Dedifferentiated amniotic fluid mesenchymal stem cell (primary cell): ENCODE measurements around the gene SF3B3.

Experiments used
- DNase-seq: peaks from one replicate; pipeline ENCODE4 v3.0.0-alpha.2; 2016; ENCODE audit errors: extremely low spot score

Gene SF3B3

DNA sequence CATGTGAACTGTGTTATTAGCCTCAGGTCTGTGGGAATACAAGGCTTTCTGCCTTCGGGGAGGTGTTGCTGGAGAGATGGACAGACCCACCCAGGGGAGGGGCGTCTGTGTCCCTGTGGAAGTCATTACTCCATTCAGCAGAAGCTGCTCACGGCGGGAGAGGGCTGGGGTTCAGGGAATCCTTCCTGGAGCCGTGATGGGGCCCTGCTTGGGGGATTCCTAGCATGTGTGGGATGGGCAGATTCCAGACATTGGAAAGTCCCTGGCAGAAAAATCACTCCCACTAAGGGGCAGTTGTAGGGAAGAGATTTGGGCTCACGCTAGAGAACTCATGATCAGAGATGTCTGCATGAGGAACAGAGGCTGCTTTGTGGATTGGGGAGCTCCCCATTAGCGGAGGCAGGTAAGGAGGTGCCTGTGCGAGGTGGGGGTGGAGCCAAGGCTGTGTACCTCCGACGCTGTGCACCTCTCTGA lies 66.4 kb downstream of the SF3B3 start:
- peak; percentile 64 for DNase-seq

DNA sequence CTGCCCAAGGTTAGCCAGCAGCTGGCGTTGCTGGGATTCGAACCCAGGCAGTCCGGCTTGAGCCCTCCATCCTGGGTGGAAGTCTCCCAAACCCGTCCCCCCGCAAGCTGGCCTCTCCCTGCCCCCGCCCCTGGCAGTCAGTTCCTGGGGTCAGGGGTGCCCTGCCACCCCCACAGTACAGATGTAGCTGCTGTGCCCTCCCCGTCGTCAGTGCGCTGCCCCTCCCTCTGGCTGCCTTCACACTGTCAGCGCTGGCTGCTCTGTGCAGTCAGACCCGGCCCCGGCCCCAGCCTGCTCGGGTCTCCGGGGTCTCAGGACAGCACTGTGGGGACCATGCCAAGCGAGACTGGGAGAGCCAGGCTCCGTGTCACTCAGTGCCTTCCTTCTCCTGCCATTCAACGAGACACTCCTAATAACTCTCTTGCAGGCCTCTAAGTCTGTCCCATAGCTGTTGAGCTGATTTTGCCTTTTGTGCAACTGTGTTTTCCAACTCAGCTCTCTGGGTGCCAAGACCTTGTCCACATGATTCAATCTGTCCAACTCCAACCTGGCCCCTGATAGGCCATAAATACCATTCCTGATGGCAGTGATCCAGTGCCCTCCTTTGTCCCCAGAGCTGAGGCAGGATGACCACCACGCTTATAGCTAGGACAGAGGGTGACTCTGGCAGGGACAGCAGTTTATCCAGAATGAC lies 67.3 kb downstream of the SF3B3 start:
- DNase-seq, result no peak

DNA sequence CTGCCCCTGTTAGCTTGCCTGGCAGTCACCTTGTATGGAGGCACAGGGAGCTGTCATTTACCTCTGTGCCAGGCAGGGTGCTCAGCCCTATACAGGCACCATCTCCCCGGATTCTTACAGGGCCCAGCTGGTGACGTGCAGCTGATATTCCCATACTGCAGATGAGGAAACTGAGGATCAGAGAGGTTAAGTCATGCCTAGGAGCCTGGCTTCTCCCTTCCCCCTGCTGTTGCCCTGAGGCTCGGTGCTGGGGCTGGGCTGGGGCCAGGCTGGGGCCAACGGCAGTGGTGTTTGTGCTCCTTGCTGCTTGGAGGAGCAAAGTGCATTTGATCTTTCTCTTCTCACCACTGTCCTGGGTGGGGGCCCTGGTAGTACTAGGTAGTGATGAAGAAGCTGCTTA lies 68.0 kb downstream of the SF3B3 start:
- DNase-seq, result no peak

GRCh38 chr16:70592106-70592571 lies 68.5 kb downstream of the SF3B3 start:
- no peak for DNase-seq

DNA sequence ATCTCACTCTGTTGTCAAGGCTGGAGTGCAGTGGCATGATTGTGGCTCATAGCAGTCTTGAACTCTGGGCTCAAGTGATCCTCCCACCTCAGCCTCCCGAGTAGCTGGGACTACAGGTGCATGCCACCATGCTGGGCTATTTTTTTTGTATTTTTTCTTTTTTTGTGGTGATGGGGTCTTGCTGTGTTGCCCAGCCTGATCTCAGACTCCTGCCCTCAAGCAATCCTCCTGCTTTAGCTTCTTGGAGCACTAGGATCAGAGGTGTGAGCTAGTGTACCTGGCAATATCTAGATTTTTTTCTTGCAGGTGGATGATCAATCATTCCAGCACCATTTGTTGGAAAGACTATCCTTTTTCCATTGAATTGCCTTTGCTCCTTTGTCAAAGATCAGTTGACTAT lies 69.9 kb downstream of the SF3B3 start:
- no peak for DNase-seq

GRCh38 chr16:70594569-70594968 lies 71.0 kb downstream of the SF3B3 start:
- DNase-seq, result no peak

DNA sequence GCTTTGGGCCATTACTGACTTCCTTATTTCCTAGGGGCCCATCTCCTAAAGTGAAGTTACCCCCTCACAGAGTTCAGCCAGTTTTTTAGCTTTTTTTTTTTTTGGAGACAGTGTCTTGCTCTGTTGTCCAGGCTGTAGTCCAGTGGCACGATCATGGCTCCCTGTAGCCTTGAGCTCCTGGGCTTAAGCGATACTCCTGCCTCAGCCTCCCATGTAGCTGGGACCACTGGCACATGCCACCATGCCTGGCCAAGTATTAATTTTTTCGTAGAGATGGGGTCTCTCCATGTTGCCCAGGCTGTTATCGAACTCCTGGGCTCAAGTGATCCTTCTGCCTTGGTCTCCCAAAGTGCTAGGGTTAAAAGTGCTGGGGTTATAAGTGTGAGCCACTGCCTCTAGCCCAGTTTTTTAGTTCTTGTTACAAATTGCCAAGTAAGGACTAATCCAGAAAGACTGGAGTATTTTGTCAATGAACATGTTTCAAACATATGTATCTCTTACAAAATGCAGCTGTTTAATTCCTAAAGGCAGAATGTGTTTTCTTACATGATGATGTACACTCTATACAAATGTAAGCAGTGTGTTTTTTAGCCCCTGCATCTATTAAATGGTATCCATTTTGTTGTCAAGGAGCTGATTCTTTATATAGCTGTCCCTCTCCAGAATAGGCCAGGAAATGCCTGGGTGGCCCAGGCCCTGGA lies 73.7 kb downstream of the SF3B3 start:
- DNase-seq, result no peak

DNA sequence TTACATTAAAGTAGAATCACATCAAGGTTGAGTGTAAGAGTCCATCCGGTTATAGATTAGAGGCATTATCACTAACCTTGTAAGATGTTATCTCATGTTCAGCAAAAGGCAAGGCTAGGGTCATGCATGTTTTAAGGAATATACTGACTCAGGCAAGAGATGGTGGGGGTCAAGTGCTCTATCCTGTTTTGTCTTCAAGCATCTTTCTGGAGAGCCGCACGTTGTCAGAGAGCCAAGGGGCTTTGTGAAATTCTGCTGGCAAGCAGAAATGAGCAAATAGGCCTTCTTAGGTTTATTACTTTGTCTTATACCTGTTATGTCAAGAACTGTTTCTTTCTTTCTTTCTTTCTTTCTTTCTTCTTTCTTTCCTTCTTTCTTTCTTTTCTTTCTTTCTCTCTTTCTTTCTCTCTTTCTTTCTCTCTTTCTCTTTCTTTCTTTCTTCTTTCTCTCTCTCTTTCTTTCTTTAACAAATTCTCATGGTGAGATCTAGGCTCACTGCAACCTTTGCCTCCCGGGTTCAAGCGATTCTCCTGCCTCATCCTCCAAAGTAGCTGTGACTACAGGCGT lies 75.4 kb downstream of the SF3B3 start:
- DNase-seq, result no peak

DNA sequence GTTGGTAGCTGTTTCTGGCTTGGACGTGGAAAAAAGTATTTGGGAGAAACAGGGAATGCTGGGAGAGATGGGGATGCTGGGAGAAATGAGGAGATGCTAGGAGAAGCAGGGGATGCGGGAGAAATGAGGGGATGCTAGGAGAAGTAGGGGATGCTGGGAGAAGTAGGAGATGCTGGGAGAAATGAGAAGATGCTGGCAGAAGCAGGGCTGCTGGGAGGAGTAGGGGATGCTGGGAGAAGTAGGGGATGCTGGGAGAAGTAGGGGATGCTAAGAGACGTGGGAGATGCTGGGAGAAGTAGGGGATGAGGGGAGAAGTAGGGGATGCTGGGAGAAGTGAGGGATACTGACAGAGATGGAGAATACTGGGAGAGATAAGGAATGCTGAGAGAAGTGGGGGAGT lies 77.1 kb downstream of the SF3B3 start:
- DNase-seq, result no peak

DNA sequence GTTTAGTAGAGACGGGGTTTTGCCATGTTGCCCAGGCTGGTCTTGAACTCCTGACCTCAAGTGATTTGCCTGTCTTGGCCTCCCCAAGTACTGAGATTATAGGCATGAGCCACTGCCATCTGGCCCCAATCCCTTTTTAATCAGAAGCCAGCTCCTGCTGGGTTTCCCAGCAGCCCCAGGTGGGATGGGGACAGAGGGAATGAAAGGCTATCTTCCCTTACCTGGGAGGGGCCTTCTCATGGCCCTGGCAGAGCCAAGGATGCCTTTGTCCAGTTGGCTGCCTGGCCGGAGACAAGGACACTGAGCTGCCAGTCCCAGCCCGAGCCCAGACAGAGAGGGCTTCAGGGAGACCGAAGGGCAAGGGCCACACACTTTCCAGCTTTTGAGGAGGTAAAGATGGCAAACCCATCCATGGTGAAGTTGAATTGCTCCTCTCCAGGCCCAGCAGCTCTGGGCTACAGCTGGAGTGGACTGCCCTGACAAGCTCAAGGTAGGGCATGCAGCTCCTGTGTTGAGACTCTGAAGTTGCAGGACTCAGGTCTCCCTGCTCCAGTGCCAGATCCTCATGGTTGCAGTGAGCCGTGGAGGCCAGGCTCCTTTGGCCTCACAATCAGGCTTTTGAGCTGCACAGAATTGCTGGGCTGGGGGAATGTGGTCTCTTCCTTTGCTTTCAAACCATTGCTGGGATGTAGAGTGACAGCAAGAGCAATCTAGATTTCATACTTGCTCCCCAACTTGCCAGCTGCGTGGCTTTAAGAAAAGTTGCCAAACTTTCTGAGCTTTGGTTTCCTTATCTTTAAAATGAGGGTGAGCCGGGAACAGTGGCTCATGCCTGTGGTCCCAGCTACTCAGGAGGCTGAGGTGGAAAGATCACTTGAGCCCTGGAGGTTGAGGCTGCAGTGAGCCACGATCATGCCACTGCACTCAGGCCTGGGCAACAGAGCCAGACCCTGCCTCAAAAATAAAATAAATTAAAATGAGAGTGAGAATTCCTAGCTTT lies 78.3 kb downstream of the SF3B3 start:
- DNase-seq, result no peak

GRCh38 chr16:70602831-70603230 lies 79.2 kb downstream of the SF3B3 start:
- no peak for DNase-seq

GRCh38 chr16:70604407-70605282 lies 81.0 kb downstream of the SF3B3 start:
- DNase-seq, result no peak

DNA sequence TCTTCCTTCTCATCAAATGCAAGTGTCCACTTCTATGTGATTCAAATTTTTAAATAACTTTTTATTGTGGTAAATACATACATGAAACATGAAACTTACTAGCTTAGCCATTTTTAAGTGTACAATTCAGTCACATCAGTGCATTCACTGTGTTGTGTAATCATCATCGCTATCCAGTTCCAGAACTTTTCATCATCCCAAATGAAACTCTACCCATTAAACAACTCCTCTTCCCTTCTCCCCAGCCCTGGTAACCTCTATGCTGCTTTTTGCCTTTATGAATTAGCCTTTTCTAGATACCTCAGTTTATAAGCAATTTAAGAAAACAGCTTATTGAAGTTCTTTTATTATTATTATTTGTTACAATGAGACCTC lies 81.7 kb downstream of the SF3B3 start:
- no peak for DNase-seq

DNA sequence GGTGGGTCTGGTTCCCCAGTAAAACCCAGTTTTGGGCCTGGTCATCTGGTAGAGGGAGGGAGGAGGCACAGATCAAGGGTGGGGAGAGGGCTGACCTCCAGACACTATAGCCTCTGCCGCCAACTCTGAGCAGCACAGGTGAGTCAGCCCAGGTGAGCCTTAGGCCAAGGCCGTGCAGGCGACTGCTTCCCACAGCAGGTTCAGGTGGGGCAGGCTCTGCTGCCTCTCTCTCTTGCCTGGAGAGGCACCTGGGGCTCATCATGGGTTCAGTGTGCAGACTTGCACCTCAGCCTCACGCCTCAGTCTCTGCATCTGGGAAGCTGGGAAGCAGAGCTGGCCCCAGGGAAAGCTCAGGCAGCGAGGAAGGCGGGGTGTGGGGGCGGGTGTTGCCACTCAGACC lies 84.9 kb downstream of the SF3B3 start:
- no peak for DNase-seq

DNA sequence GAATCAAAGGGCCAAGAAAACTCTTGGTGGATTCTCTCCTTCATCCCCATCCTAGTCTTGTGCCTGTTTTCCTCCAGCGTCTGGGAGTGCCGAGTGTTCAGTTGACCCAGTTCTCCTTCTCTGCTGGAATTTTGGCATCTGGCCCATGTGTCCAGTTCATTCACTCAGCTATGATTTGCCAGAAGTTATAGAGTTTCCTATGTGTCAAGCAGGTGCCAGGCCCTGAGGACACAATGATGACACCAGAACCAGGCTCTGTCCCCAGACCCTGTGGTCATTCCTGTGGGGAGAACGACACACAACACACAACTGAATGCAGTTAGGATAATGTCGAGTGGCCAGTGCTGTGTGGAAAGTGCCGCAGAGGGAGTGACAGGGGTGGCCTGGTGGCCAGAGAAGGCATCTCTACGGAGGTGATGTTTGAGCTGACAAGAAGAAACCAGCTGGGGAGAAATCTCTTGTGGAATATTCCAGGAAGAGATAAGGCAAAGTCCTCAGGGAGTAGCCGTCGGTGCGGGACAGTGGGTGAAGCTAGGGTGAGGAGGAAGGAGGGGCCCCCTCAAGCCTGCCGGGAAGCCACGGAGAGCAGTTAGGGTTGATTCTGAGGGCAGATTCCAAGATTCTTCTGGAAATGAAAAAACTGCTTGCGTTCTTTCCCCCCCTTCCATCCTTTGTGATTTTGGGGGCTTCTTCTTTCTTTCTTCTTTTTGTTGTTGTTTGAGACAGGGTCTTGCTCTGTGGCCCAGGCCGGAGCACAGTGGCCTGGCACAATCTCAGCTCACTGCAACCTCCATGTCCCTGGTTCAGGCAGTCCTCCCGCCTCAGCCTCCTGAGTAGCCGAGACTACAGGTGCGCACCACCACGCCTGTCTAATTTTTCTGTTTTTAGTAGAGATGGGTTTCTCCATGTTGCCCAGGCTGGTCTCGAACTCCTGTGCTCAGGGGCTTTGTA lies 86.9 kb downstream of the SF3B3 start:
- DNase-seq, result no peak

DNA sequence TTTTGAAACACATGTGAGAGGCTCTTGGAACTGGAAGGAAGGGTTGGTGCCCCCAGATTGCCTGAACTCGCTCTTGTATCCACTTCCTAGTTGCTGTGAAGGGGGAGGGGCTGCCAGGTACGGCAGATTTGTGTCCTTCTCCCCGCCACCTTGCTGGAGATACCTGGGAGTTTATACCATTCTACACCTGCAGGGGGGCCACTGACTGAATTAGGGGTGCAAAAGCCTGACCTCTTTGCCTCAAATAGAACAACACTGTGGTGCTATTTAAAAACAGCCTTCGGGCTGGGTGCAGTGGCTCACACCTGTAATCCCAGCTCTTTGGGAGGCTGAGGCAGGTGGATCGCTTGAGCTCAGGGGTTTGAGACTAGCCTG lies 87.6 kb downstream of the SF3B3 start:
- DNase-seq, result no peak

DNA sequence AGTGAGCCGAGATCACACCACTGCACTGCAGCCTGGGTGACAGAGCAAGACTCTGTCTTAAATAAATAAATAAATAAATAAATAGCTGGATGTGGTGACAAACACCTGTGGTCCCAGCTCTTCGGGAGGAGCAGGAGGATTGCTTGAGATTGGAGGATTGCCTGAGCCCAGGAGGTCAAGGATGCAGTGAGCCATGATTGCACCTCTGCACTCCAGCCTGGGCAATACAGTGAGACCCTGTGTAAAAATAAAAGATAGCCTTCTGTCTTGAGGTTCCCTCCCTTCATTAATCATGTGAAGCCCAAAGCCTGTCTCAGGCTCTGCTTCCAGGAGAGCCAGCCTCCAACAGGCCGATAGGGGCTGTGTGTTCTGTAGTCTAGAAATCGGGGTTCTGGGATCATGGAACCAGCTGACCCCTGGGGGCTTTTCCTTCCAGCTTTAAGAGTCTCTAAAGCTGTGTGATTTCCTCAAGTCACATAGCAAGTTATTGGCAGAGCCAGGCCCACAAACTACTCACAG lies 88.2 kb downstream of the SF3B3 start:
- DNase-seq, result no peak

- no peak for DNase-seq
Observed at GRCh38 chr16:70612931-70613330, 89.3 kb downstream of the SF3B3 start.

GRCh38 chr16:70614208-70614951 lies 90.8 kb downstream of the SF3B3 start:
- DNase-seq, result no peak
